Mucosa of stomach (tissue), 1 donor: ENCODE data around the gene MMS19.

Experiments used
- H3K27me3 ChIP-seq: one replicate; pipeline ENCODE4 v1.7.0; 2013; ENCODE audit warnings: mild to moderate bottlenecking, low read length; ENCODE audit not compliant: control insufficient read depth, insufficient read depth
- H3K36me3 ChIP-seq: one replicate; pipeline ENCODE4 v1.7.0; 2013; ENCODE audit warnings: low read length; ENCODE audit not compliant: control insufficient read depth, insufficient read depth
- H3K4me1 ChIP-seq: one replicate; pipeline ENCODE4 v1.7.0; 2013; ENCODE audit warnings: mild to moderate bottlenecking, low read length; ENCODE audit not compliant: control insufficient read depth, insufficient read depth
- H3K4me3 ChIP-seq: one replicate; pipeline ENCODE4 v1.7.0; 2013; ENCODE audit warnings: low read length
- H3K9ac ChIP-seq: one replicate; pipeline ENCODE4 v1.7.0; 2013; ENCODE audit warnings: mild to moderate bottlenecking, low read length, moderate library complexity
- H3K9me3 ChIP-seq: one replicate; pipeline ENCODE4 v1.7.0; 2013; ENCODE audit warnings: mild to moderate bottlenecking, low read length, moderate library complexity; ENCODE audit not compliant: control insufficient read depth
- donor health status: Pancreatic carcinoma.

Gene MMS19

DNA sequence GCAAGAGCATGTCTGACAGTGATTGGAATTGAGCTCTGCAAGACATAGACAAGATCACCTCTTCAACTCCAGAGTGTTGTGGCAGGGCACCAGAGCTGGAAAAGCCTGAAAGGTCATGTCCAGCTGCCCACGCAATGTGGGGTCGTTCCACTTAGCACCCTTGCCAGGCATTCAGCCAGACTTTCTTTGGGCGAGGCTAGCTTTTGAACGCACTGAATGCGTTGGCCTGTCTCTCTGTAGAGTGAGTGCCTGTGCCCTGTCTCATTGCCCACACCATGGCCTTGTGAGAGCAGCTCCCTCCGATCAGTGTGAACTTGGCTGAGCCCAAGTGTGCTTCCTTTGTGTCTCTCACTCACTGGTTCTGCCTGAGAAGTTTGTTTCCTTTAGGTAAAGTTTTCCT is 23.8 kb upstream of the MMS19 start:
- Histone ChIP-seq H3K9me3 (no peaks in the 10 kb centered on the region), H3K27me3 (no peaks in the 10 kb centered on the region), H3K4me1 (peaks cover 3% of the 10 kb centered on the region), H3K9ac (no peak overlapping the region), H3K4me3 (no peak overlapping the region), H3K36me3 (no peaks in the 10 kb centered on the region)

DNA sequence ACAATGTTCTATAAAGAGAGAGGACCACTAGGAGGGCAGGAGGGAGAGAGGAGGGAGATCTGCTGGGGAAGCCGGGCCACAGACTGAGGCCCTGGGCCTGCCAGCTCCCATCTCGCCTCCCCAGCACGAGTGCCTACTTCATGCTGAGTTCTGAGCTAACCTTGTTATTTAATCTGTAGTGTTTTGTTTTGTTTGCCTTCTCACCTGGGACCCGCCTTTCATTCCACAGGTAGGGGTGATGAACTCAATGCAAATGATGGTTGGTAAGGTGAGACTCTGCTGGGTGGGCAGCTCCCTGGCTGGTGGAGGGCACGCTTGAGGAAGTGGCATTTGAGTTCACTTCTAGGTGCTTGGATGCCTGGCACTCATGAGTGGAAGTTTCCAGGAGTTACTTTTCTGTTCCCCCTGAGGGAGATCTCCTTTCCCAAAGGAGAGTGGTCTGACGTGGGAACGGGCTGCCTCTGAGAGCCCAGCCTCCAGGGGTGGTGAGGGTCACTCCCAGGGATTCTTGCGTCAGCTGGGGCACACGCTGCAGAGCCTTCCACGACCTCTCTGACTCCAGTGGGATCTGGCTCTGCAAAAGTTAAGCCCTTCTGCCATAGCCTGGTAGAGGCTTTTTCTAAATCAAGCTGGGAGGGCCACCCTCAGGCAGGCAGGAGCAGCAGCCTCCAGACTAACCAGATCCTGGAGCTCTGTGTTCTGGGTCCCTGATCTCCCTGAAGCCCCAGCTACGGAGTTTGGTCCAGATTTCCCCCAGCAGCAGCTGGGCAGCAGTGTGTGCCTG is 22.9 kb upstream of the MMS19 start:
- Histone ChIP-seq H3K27me3 (no peaks in the 10 kb centered on the region), H3K4me1 (peaks cover 3% of the 10 kb centered on the region), H3K9me3 (no peaks in the 10 kb centered on the region), H3K4me3 (no peak overlapping the region), H3K36me3 (no peaks in the 10 kb centered on the region), H3K9ac (no peak overlapping the region)

DNA sequence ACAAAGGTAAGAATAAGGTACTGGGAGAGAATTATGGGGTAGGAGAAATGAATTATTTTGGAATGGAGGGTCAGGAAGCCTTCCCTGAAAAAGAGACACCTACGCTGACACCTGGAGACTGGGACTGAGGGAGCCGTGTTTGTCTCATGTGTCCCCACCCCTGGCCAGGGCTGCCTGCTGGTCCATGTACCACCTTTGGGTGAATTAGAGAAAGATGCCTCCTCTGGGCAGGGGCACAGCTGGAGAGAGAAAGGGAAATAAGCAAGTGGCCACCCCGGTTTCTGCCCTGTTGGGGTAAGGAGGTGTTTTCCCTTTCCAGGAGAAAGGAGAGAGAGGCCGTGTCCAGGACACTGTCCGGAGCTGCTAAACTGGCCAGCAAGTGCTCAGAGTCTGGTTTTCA is 22.3 kb upstream of the MMS19 start:
- Histone ChIP-seq H3K36me3 (no peaks in the 10 kb centered on the region), H3K27me3 (no peaks in the 10 kb centered on the region), H3K4me1 (peaks cover 3% of the 10 kb centered on the region), H3K4me3 (no peak overlapping the region), H3K9me3 (no peaks in the 10 kb centered on the region), H3K9ac (no peak overlapping the region)

DNA sequence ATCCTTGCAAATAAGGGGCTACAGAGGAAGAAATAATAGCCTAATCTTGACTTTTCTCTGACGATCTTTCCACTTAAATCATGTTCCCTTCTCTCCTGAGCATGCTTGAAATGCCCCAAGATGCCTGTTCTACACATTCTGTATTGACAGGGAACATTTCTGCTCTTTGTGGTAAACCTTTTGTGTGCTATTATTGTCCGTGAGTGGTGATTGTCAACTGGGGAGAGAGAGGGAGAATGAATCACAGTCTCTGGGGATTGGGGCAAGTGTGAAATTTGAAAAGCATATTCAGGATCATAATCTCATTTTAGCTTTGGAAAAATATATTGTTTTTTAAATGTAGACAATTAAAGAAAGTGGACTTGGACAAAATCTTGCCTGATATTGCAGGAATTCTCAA is 21.1 kb upstream of the MMS19 start:
- no peaks in the 10 kb centered on the region for H3K9me3 ChIP-seq
- no peaks in the 10 kb centered on the region for H3K36me3 ChIP-seq
- no peak overlapping the region for H3K9ac ChIP-seq
- peaks cover 3% of the 10 kb centered on the region for H3K4me1 ChIP-seq
- H3K4me3 ChIP-seq, result no peak overlapping the region
- H3K27me3 ChIP-seq, result no peaks in the 10 kb centered on the region

DNA sequence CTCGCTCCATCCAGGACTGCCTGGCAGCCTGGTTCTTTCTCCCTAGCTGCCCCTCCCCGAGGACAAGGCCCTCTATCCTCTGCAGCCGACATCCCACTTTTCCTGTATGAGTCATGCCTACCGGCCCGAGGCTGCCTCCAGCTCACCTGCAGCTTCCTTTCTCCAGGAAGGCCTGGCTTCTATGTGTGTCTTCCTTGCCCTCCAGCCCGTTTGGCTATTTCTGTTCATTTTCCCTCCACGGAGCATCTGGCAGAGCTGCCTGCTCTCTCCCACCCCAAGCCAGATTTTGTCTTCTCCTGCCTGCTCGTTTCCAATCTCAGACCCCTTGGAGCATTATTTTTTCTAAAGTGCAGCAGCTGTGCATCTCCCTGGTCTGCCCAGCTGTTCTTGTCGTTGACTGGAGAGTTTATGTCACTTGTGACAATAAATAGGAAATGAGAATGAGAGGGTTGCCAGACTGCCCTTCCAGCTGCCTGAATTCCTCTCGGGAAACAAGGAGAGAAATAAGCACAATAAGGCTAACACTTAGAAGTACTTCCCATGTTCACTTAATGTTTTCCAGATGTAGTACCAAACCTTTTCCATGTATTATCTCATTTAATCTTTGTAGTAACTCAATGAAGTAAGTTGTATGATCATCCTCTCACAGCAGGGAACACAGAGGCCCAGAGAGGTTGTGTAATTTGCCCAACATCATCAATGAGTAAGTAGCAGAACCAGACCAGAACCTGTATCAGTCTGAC is 20.2 kb upstream of the MMS19 start:
- Histone ChIP-seq H3K4me1 (peaks cover 3% of the 10 kb centered on the region), H3K4me3 (no peak overlapping the region), H3K9me3 (no peaks in the 10 kb centered on the region), H3K36me3 (no peaks in the 10 kb centered on the region), H3K27me3 (no peaks in the 10 kb centered on the region), H3K9ac (no peak overlapping the region)

DNA sequence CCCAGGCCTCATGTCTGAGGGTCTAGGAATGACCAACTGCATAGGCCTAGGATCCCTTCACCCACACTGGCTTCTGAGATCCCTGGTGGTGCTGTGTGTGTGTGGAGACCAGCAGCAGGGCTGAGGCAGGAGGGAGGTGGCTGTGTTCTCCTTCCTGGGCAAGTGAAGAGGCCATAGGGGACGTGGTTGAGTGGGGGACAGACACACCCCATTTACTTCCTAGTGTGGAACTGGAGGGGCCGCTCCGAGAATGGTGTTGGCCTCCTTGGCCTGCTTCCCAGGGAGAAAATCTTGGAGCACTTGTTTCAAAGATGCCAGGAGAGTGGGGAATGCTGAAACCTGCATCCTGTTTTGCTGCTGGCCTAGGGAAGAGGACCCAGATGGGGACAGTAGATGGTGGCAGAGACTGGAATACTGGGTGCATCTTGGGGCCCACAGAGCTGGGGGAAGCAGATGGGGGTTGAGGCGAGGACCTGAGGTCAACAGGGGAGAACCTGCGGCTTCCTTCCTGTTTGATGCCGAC is 19.6 kb upstream of the MMS19 start:
- Histone ChIP-seq H3K36me3 (no peaks in the 10 kb centered on the region), H3K4me1 (peaks cover 3% of the 10 kb centered on the region), H3K4me3 (no peak overlapping the region), H3K9me3 (no peaks in the 10 kb centered on the region), H3K27me3 (no peaks in the 10 kb centered on the region), H3K9ac (no peak overlapping the region)

DNA sequence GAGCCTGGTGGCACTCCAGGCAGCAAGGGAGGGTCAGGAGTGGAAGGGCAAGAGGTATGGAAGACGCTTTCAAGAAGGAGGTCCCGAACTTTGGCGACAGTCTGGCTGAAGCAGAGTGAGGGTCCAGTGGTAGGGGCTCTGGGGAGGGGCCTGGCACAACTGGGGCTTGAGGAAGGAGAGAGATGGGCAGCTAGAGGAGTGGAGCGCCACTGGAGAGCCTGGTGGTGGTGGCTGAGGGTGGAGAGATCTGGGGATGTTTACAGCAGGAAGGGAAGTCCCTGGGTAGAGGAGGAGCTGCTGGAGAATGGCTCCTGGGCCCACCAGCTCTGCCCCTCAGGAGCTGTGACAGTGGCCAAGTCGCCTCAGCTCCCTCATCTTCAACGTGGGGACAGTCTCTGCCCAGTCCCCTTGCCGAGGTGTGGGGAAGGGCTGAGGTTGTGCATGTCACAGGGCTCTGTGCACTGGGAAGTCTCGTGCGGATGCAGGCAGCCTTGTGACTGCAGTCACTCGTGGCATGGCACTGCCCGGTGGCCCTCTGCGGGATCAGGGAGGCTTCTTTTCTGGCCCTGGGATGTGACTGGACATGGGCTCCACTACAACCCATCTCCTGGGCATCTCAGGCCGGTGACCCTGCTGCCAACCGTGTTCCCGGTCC is 19.0 kb upstream of the MMS19 start:
- Histone ChIP-seq H3K36me3 (no peaks in the 10 kb centered on the region), H3K9me3 (no peaks in the 10 kb centered on the region), H3K4me1 (peaks cover 3% of the 10 kb centered on the region), H3K27me3 (no peaks in the 10 kb centered on the region), H3K4me3 (no peak overlapping the region), H3K9ac (no peak overlapping the region)

DNA sequence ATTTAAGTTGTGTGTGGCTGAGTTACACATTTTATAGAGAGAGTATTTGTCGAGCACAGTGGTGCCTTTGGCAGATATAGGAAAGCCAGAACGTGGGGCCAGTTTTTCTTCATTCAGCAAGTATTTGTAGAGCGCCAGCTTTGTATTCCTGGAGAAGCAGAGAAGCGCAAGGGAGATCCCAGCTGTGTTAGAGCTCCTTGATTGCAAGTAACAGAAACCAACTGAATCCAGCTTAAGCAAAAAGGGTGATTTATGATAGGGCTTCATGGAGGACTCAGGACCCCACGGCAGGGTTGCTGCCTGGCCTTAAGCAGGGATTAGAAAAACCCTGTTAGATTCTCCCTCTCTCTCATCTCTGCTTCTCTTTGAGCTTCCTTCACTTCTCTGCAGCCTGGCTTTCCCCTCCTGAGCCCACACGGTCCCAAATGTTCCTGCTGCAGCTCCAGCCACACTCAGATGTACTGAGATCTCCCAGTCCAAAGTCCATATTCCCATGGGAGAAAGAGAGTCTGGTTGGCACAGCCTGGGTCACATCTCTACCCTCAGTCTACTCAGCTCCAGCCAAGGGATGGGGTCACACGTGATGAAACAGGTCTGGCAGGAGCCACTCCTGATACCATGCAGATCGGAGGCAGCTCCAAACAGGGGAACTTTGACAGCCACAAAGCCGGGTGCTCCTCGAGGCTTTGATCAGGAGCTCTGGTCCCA is 17.2 kb upstream of the MMS19 start:
- no peaks in the 10 kb centered on the region for H3K36me3 ChIP-seq
- no peak overlapping the region for H3K9ac ChIP-seq
- H3K4me3 ChIP-seq, result no peak overlapping the region
- H3K4me1 ChIP-seq, result no peaks in the 10 kb centered on the region
- H3K9me3 ChIP-seq, result no peaks in the 10 kb centered on the region
- H3K27me3 ChIP-seq, result no peaks in the 10 kb centered on the region

DNA sequence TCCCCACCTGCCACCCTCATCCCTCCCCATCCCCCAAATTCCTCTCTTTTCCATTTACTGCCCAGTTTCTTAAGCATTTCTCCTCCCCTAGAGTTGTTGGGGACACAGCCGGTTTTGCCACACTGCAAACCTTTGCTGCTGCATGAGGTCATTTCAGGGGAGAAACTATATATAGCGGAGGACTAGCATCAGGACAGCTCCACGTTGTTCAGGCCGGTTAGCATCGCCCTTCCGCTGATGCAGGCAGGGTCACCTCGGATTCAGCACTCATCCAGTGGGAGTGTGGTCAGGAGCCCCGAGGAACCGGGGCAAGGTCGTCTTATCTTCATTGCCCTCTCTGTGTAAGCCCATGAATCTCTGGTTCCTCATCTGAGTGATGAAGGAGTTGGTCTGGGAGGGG is 16.1 kb upstream of the MMS19 start:
- no peaks in the 10 kb centered on the region for H3K4me1 ChIP-seq

DNA sequence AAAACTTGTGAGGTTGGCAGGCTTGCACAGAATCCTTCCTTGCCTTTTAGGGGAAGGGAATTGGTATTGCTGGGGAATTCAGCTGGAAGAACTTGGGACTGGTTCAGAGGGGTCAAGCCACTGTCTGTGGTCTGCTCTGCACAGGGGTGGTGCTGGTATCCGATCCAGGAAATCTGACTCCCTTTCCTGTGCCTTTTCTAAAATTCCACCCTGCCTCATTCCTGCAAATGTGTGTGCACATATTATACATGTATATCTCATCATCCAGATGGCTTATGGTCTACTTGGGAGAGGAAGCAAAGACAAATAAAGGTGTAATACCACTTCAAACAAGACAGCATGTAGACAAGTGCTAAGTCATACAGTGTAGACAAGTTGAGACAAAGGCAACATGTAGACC is 14.8 kb upstream of the MMS19 start:
- H3K4me1 ChIP-seq, result no peaks in the 10 kb centered on the region
- no peak overlapping the region for H3K4me3 ChIP-seq
- H3K9ac ChIP-seq, result no peak overlapping the region
- H3K27me3 ChIP-seq, result no peaks in the 10 kb centered on the region
- no peaks in the 10 kb centered on the region for H3K9me3 ChIP-seq
- no peaks in the 10 kb centered on the region for H3K36me3 ChIP-seq

More for the DNA sequence above, 16.1 kb upstream of the MMS19 start:
- no peak overlapping the region for H3K9ac ChIP-seq
- no peaks in the 10 kb centered on the region for H3K27me3 ChIP-seq
- H3K36me3 ChIP-seq, result no peaks in the 10 kb centered on the region
- H3K4me3 ChIP-seq, result no peak overlapping the region
- H3K9me3 ChIP-seq, result no peaks in the 10 kb centered on the region

DNA sequence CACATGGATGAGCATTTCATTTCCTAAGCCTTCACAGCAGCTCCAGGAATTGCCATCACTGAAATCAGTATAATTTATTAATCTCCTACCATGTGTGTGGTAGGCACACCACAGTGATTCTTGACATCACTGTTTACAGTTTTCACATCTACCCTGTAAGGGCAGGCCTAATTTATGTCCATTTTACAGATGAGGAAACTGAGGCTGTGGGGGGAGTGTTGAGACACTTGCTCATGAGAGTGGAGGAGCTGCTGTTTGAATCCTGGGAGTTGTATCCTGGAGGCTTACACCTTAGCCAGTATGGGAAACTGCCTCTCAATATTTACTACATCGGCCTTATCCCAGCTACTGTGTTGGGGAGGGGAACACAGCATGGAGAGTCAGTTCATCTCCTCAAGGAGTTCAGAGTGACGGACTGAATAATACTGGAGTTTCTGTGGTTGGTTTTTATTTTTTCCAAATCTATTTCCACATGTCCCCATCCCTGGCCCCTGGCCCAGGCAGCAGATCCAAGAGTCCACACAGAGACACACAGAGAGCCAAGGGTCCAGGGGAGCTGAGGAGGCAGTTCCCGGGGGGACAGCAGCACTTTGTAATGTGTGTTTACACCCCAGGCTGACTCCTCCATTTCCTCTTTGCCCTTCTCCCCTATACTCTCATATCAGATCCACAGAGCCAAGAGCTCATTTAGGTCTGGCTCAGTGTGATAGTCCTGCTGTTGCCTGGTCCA is 13.7 kb upstream of the MMS19 start:
- H3K27me3 ChIP-seq, result no peaks in the 10 kb centered on the region
- H3K4me3 ChIP-seq, result no peak overlapping the region
- H3K9ac ChIP-seq, result no peak overlapping the region
- no peaks in the 10 kb centered on the region for H3K4me1 ChIP-seq
- no peaks in the 10 kb centered on the region for H3K9me3 ChIP-seq
- H3K36me3 ChIP-seq, result no peaks in the 10 kb centered on the region
